Thoracic aorta (tissue), 2 donors: ENCODE results near the gene HRC. TPM values are rescaled to one million over a fixed set of nuclear protein-coding genes. Genes with fewer than 3 reads are reported as not detected.
"Not testable (repeated sequence)": the region's sequence is repeated elsewhere in the genome, so short reads cannot be mapped to it uniquely, and the experiment has no call there.

ENCODE experiments used
- ATAC-seq: fragments of 150-250 bp; one replicate; pipeline ENCODE4 v1.8.0; 2017; ENCODE audit warnings: low read depth; ENCODE audit not compliant: insufficient number of reproducible peaks, low FRiP score
- DNase-seq: peaks from one replicate; pipeline ENCODE4 v3.0.0-alpha.2; 2020; ENCODE audit warnings: low spot score
- H3K27ac ChIP-seq, 2 donors: fragments of 200-600 bp; sonication (generic); 1 replicate in 1 of 2; 2 replicates in 1 of 2; pipeline ENCODE4 v1.5.1; 2016; ENCODE audit warnings: mild to moderate bottlenecking in 2 of 2, moderate library complexity in 2 of 2
- H3K27me3 ChIP-seq: fragments of 200-600 bp; sonication (generic); replicated peaks from 2 replicates; pipeline ENCODE4 v1.6.0; 2016; ENCODE audit warnings: mild to moderate bottlenecking; ENCODE audit not compliant: insufficient read depth
- H3K36me3 ChIP-seq: fragments of 200-600 bp; sonication (generic); one replicate; pipeline ENCODE4 v1.5.1; 2016
- H3K4me1 ChIP-seq, 2 donors: fragments of 200-600 bp; sonication (generic); 1 replicate in 1 of 2; 2 replicates in 1 of 2; pipeline versions ENCODE4 v1.5.1 to v1.6.0; 2016; ENCODE audit warnings: low read depth in 2 of 2, mild to moderate bottlenecking in 1 of 2; ENCODE audit not compliant: control insufficient read depth in 1 of 2
- H3K4me3 ChIP-seq: fragments of 200-600 bp; sonication (generic); 2 replicates; pipeline ENCODE4 v1.5.1; 2016; ENCODE audit warnings: mild to moderate bottlenecking
- H3K9me3 ChIP-seq: fragments of 200-600 bp; sonication (generic); 2 replicates; pipeline ENCODE4 v1.5.1; 2016
- total RNA-seq, 2 donors: library from RNA; depleted of rRNA; stranded (reverse); fragments of >200 nt; gene quantifications; one replicate each; pipeline versions ENCODE4 v1.1.0 to v1.2.3, GENCODE V29; 2016
- TF ChIP-seq, protein P1 (sequence below): fragments of 200-600 bp; sonication (generic); IDR thresholded peaks from one replicate; pipeline ENCODE4 v1.5.1; 2019; ENCODE audit warnings: antibody characterized with exemption

Gene HRC
- total RNA-seq, 2 donors from 2014 or later = 2.2 to 6.5 TPM

DNA sequence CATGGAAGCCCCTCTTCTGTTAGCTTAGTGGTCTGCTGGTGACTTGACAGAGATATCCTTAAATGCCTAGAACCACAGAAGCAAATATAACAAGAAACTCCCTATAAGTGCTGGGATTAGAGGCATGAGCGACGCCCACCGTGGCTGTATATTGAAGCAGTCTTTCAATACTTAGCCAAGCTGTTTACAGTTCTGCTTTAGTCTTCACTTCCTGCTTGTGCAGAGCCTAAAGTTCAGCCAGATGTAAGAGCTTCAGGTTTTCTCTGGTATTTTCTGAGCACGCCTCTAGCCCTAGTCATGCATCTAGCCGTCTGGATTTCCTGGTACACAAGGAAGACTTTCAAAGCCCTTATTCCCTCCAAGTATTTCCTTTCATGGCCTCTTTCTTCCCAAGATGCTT, 30.9 kb upstream of the HRC start:
- Histone ChIP-seq H3K27ac (no peak overlapping the region), H3K9me3 (no peaks in the 10 kb centered on the region), H3K4me1 (no peaks in the 10 kb centered on the region), H3K4me3 (no peak overlapping the region), H3K36me3 (peaks cover 52% of the 10 kb centered on the region), H3K27me3 (no peaks in the 10 kb centered on the region)
- ATAC-seq (no peak), DNase-seq (no peak)
- TF ChIP-seq, protein P1, sequence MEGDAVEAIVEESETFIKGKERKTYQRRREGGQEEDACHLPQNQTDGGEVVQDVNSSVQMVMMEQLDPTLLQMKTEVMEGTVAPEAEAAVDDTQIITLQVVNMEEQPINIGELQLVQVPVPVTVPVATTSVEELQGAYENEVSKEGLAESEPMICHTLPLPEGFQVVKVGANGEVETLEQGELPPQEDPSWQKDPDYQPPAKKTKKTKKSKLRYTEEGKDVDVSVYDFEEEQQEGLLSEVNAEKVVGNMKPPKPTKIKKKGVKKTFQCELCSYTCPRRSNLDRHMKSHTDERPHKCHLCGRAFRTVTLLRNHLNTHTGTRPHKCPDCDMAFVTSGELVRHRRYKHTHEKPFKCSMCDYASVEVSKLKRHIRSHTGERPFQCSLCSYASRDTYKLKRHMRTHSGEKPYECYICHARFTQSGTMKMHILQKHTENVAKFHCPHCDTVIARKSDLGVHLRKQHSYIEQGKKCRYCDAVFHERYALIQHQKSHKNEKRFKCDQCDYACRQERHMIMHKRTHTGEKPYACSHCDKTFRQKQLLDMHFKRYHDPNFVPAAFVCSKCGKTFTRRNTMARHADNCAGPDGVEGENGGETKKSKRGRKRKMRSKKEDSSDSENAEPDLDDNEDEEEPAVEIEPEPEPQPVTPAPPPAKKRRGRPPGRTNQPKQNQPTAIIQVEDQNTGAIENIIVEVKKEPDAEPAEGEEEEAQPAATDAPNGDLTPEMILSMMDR = no peak

DNA sequence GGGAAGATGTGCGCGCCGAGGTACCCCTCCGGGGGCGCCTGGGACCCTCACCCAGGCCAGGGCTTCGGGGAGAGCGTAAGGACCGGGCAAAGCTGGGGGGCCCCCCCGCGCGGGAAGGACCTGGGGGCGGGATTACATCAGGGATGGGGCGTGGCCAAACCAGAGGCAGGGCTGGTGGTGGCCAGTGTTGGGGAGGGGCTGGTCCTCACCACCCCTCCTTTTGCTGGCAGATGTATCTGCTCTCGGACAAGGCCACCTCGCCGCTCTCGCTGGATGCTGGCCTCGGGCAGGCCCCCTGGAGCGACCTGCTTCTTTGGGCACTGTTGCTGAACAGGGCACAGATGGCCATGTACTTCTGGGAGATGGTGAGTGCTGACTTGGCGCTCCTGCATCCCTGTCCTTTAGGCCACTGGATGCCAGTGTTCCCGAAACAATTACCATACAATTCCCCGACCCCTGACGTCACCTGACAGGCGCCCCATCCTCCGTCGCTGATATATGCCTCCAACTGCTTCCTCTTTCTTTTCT, 27.7 kb upstream of the HRC start:
- Histone ChIP-seq H3K4me3 (no peak overlapping the region), H3K4me1 (no peaks in the 10 kb centered on the region), H3K9me3 (no peaks in the 10 kb centered on the region), H3K36me3 (peaks cover 33% of the 10 kb centered on the region), H3K27me3 (no peaks in the 10 kb centered on the region), H3K27ac (no peak overlapping the region)
- DNase-seq = no peak
- TF ChIP-seq, protein P1 = no peak
- ATAC-seq = no peak

DNA sequence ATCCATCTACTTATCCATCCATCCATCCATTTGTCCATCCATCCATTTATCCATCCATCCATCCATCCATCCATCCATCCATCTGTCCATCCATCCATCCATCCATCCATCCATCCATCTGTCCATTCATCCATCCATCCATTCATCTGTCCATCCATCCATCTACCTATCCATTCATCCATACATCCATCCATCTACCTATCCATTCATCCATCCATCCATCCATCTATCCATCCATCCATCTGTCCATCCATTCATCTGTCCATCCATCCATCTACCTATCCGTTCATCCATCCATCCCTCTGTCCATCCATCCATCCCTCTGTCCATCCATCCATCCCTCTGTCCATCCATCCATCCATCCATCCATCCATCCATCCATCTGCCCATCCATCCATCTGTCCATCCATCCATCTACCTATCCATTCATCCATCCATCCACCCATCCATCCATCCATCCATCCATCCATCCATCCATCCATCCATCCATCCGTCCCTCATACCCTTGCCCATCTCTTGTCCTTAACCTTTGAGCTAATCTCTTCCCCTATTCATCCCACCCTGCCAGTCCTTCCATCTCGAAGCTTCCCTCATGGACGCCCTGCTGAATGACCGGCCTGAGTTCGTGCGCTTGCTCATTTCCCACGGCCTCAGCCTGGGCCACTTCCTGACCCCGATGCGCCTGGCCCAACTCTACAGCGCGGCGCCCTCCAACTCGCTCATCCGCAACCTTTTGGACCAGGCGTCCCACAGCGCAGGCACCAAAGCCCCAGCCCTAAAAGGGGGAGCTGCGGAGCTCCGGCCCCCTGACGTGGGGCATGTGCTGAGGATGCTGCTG, 27.0 kb upstream of the HRC start:
- not testable (repeated sequence) for DNase-seq, H3K4me3 ChIP-seq, H3K9me3 ChIP-seq, H3K27ac ChIP-seq, H3K27me3 ChIP-seq, ATAC-seq, H3K4me1 ChIP-seq
- H3K36me3 ChIP-seq = peaks cover 32% of the 10 kb centered on the region

DNA sequence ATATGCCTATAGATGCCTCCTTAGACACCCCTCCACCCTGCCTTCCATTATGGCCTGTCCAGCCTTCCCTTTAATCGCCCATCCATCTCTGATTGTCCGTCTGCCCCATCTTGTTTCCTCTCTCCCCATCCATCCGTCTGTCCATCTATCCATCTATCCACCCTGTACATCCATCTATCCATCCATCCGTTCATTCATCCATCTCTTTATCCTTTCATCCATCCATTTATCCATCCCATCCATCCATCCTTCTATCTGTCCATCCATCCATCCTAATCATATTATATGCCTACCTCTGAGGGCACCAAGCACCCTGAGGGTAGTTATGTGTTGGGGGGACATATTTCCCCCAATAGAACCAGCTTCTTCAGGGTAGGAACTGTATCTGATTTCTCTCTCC, 25.5 kb upstream of the HRC start:
- TF ChIP-seq, protein P1 = no peak
- no peaks in the 10 kb centered on the region for H3K9me3 ChIP-seq
- no peak overlapping the region for H3K27ac ChIP-seq
- no peak overlapping the region for H3K4me3 ChIP-seq
- no peaks in the 10 kb centered on the region for H3K4me1 ChIP-seq
- ATAC-seq = no peak
- H3K36me3 ChIP-seq = peaks cover 20% of the 10 kb centered on the region
- no peak for DNase-seq
- H3K27me3 ChIP-seq = no peaks in the 10 kb centered on the region

DNA sequence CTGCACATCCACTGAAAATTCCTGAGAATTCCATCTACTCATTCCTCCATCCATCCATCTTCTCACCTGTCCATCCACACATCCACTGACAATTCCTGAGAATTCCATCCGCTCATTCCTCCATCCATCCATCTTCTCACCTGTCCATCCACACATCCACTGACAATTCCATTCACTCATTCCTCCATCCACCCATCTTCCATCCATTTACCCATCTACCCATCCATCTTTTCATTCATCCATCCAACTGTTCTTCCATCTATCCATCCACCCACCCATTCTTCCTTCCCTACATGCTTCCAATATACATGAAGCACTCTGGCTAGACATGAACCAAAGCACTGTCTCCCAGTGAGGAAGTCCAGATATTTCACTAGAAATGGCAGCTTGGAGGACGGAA, 18.0 kb upstream of the HRC start:
- DNase-seq (no peak), ATAC-seq (no peak)
- TF ChIP-seq, protein P1 = no peak
- Histone ChIP-seq H3K4me1 (no peaks in the 10 kb centered on the region), H3K27ac (no peak overlapping the region), H3K9me3 (no peaks in the 10 kb centered on the region), H3K36me3 (peaks cover 43% of the 10 kb centered on the region), H3K27me3 (no peaks in the 10 kb centered on the region), H3K4me3 (no peak overlapping the region)
